HL-60/S4 treated with retinoic acid at 250 ng/mL for 4 days and 3 days (cell line): ENCODE data around the gene TRMT1.

Experiments used
- in situ Hi-C: fragments of 300-500 bp; cut with MboI; formaldehyde crosslinking; loops from 2 replicates; pipeline ENCODE4 v1.7.0; 2022; ENCODE audit warnings: low sequenced_read_pairs

TRMT1 gene

DNA sequence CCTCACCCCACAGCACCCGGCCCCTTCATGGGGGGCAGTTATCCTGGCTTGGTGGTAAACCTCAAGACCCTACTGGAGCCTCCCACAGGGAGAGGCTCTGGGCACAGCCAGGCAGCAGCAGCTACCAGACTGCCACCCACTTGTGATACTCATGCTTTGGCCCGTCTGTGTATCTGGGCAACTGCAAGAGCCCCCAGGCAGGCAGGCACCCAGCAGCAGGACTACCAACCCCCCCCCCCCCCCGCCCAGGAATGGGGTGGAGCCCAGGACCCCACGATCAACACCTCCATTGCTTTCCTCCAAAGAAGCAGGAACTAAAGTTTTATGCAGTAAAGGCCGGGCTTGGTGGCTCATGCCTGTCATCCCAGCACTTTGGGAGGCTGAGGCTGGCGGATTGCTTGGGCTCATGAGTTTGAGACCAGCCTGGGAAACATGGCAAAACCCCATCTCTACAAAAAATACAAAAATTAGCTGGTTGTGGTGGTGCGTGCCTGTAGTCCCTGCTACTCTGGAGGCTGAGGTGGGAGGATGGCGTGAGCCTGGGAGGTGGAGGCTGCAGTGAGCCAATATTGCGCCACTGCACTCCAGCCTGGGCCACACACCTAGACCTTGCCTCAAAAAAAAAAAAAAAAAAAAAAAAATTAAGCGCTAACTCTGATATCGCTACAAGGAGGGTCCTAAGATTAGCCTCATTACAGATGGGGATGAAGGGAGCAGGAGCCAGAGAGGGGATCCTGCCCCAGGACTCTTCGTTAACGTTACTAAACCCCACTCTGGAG lies 12.8 kb downstream of the TRMT1 start:
- in situ Hi-C loops, result no loop called here

DNA sequence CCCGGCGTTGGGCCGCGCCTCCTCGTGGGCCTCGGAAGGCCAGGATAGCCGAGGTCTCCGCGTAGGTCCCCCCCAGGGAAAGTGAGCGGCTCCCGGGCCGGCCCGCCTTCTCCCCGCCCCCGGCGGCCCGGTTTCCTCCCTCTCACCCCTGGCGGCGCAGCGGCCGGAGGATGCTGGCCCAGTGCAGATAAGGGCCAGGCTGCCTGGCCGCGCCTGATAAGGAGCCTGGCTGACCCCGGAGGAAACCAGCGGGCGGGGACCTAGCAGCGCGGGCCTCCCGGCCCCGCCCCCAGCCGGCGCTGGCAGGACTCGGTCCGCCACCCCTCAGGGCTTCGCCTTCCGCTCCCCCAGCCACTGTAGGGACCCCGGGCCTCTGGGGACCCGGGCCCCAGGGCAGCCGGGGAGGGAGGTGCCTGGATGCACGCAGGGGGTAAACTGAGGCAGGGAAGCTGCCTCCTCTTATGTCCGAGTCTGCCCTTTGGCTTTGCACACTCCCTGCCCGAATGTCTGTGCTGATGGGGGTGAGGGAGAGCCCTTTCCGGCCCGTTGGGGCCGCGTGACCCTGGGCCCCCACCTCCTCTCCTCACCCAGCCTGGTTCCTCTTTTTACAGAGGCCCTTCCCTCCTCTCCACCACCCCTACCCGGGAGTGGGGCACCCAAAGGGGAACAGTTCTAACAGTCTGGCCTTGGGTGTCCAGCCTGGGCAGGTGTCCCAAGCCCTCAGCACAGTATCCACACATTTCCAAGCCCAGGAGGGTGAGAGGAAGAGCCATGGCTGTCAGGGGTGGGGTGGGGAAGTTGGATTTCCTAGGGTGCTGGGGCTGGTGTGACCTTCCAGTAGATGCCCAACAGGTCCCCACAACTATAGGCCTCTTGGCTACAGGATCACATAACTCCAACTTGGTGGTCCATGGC lies 13.6 kb downstream of the TRMT1 start, which contains the start of gene LYL1:
LYL1 (minus strand) TSS at position 193 of the 915 bp plus-strand sequence. CDS start 1,687 bp downstream, outside the sequence.
- in situ Hi-C loops, result no loop called here

DNA sequence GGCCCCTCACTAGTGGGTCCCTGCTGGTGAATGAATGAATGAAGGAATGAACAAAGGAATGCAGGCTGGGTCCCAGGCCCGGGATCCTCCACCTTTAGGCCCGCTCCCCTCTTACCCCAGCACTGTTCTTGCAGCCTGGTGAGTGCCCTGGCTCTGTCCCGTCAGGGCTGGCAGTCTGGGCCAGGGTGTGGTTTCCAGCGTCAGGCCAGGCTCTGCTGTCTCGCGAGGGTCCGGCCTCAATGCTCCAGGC lies 14.2 kb downstream of the TRMT1 start:
- in situ Hi-C loops, result no loop called here

DNA sequence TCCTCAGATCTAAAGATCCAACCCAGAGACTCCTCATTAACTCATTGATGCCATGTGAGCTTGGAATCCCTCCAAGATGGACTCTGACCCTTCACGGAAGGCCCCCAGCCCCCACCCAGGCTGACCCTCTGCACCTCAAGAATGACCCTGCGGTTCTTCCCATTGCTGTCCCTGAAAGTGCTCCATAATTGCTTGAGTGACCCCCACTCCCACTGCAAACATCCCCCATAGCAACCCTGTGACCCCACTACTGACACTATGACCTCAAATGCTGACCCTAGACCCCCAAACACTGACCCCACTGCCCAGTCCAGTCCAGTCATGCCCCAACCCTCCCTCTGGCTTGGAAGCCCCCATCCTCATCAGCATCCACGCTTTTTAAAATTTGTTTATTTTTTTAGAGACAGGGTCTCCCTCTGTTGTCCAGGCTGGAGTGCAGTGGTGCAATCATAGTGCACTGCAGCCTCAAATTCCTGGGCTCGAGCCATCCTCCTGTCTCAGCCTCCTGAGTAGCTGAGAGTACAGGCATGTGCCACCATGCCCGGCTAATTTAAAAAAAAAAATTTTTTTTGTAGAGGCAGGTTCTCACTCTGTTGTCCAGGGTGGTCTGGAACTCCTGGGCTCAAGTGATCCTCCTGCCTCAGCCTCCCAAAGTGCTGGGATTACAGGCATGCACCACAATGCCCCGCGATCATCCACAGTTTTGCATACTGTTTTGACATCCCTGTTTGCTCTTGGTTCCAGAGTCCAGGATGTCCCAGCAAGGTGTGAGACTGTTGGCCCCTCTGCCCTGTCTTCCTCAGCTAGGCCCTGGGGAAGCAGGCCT lies 14.7 kb downstream of the TRMT1 start:
- in situ Hi-C loops, result no loop called here

DNA sequence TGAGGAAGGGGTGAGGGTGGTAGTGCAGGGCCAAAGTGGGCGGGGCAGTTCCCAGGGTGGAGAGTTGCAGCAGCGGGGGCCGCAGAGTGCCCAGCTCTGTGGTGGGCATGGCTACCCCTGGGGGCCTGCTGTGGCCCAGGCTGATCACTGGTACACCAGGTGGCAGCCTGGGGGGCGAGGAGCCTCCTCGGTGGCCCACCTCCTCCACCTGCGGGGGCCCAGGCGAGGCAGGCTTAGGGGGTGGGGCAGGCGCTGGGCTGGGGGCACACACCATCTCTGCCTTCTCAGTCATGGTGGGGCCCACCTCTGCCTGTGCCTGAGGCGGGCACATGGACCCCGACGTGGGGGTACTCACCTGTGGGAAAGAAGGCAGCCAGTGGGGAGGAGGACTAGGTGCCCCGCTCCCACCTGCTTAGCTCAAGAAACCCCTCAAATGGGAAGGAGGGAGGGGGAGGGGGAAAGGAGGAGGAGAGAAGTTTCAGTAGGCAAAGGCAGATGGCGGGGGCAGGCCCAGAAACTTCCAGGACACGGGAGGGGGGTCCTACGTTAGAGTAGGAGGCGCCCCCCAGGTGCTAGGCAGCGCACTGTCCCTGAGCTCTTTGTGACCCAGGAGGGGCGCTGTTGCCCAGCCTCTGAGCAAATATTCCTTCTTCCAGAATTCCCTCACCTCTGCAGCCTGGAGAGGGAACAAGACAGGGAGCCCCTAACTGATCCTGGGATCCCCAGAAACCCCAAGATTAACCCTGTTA lies 15.5 kb downstream of the TRMT1 start:
- in situ Hi-C loops, result no loop called here

DNA sequence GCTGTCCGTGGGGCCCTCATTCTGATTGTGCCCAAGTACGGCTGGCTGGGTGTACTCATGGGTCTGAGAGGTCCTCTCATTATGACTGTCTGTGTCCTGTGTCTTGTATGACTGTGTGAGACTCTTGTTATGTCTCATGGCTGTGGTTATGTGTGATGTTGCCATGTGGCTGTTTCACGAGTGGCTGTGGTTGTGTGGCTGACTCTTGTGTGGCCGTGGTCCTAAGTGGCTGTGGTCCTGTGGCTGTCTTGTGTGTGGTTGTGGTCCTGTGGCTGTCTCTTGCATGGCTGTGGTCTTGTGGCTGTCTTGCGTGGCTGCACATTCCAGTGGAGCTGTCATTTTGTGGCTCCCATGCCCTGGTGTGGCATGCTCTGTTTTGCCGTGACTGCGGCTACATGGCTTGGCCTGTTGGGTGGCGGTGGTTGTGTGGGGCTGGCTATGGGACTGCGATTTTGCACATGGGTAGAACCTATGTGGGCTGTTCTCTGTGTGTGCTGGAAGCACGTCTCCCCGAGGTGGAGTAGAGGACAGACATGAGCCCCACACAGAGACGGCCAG lies 16.4 kb downstream of the TRMT1 start:
- in situ Hi-C loops, result no loop called here

DNA sequence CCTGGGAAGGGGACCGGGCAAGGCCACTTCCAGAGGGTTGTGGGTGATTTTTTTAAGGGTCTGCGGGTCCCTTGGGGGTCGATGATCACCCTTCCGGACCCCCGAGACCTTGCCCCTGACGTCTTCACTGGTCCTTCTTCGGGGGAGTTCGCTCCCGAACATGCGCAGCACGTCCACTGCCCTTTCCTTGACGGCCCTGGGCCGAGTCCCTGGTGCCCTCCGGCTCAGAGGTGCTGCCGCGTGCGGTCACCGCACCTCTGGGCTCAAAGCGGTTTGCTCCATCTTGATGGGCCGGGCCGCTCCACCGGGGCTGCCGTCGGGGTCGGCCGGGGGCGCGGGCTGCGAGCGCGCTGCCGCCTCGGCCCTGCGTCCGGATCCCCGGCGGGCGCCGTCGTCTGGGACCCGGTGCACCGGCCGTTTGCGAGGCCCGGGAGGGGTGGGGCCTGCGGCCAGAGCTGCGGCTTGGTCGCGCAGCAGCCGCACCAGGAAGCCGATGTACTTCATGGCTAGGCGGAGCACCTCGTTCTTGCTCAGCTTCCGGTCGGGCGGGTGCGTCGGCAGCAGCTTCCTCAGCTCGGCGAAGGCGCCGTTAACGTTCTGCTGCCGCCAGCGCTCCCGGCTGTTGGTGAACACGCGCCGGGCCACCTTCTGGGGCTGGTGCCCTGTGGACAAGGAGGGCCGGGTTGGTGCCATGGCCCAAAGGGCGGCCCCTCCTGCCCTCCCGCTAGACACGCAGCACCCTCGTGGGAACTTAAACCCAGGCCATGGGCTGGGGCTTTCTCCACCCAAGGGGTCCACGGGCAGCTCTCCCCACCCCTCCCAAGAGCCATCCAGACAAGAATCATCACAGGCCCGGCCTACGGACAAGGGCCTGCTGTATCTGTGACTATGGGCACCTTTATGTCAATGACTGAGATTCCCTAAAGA lies 17.2 kb downstream of the TRMT1 start:
- in situ Hi-C loops, result no loop called here

DNA sequence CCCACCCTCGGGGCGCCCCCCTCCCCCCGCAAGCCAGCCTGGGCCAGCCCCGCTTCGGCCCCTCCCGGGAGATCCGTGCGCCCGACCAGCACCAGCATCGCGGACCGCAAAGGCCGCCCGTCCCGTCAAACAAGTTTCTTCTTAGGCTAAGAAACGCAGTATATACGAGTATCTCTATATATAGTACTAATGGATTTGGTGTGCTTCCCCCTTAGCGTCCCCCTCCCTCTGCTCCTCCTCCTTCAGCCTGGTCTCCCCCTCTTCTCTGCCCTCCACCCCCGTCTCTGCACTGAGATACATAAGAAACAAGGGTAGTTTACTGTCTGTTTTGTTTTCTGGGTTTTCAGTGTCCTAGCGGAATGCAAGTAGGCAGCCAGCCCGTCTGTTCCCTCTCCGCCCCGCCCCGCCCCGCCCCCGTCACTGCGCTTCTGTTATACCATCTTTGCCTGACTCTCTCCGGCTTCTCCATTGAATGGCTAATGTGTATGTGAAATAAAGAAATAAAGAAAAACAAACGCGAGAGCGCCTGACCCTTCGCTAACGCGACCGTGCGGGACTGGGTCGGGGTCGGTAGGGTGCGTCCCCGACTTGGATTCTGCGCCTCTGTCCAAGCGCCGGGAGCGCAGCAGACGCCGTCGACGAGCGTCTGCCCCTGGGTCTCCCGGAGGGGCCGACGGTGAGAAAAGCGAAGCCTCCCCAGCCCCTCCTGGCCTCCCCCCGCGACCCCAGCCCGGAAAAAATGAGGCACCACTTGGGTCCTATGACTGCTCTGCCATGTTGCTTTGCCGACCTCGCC lies 18.1 kb downstream of the TRMT1 start:
- in situ Hi-C loops, result no loop called here

DNA sequence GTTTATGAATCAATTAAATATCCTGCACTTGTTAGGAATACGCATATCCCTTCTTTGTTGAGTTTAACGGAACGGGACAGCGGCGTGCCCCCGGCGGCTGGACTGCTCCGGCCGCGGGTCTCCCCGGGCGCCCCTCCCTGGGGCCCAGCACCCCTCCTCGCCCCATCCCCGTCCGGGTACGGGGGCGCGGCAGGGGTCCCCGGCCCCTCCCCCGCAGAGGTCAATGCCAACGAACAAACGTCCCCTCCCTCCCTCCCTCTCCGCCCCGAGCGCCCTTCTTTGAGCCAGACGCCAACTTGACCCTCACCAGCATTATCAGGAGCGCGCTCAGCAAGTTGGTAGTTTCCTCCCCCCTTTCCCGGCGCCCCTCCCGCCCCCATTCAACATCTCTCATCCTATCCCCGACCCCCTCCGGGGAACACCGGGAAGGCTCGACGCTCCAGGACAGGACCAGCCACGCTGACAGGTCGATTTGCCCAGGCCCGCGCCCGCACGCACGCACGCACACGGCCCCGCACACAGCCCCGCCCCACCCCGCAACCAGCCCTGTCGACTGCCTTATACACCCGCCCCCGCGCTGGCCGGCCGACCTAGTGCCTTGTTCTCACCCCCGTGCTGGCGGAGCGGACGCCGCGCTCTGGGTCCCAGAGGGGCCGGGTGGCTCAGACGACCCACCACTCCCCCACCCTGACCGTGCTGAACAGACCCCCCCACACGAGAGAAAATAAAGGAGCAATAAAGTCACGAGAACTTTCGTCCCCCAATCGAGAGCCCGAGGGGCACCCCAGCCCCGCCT lies 18.9 kb downstream of the TRMT1 start:
- in situ Hi-C loops, result no loop called here

DNA sequence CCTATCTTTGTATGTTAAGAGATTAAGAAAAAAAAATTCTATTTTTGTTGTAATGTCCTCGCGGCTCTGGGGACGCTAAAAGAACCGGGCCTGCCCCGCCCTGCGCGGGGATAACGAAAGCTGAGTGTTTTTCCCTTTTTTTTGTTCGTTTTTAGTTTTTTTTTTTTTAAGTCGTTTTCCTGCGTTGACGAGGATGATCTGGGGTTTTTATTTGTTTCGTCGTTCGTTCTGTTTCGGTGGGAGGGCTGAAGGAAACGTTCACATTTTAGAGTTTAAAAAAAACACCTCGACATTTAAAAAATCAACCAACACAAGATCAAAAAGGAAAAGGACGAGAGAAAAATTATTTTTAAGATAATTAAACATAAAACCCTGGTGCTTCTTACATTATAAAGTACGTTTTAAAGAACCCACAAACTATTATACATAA lies 19.5 kb downstream of the TRMT1 start:
- in situ Hi-C loops, result no loop called here

DNA sequence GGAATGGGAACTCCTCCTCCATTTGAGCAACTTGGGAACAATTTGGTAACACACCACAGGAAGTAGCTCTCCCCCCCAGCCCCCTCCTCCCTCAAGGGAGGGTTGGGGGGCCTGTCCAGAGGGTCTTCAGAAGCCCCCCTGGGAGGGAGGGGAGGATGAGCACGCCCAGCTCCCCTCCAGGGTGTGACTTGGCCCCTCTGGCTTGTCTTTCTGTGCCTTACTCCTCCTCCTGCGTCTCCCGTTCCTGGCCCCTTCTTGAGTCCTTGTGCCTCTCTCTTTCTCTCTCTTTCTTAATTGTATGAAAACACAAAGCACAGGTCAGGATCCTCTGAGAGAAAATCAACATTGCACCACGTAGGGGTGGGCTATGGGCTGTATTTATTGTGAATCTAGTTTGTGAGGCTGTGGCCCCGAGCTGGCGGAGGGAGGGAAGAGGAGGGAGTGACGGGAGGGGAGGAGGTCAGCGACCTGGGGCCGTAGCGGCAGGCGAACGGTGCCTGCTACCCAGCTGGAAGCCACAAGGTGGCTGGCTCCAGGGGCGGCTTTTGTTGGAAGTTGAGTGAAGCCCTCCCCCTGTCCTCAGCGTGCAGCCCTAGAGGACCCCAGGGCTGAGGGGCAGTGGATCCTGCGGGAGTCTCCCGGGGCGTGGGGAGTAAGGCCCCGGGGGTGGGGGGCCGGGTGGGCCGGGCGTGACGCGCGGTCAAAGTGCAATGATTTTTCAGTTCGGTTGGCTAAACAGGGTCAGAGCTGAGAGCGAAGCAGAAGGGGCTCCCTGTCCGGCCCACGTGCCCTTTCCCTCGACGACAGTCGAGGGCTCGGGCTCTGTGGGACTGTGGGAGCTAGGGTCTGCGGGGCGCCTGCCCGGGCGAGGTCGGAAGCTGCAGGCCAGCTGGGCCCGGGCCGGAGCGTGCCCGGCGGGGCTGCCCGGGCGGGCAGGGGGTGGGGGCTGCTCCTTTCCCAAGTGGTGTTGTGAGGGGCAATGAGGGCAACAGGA lies 20.3 kb downstream of the TRMT1 start:
- in situ Hi-C loops, result no loop called here

DNA sequence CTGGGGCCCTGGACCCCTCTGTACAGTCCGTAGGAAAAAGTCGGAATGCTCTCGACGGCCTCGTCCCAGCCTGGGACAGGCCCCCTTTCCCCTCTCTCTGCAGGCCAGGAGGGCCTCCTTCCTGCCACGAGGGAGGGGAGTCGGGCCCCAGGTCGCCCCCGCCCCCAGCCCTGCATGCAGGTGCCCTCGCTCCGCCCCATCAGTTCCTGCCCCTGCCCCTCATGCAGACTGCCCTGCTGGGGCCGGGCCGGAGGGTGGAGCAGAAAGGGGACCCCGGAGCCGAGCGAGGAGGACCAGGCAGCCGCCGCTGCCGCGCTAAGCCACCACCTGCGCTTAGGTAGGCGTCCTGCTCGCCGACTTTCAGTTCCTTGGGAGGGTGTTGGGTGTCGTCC lies 21.2 kb downstream of the TRMT1 start:
- in situ Hi-C loops, result no loop called here

DNA sequence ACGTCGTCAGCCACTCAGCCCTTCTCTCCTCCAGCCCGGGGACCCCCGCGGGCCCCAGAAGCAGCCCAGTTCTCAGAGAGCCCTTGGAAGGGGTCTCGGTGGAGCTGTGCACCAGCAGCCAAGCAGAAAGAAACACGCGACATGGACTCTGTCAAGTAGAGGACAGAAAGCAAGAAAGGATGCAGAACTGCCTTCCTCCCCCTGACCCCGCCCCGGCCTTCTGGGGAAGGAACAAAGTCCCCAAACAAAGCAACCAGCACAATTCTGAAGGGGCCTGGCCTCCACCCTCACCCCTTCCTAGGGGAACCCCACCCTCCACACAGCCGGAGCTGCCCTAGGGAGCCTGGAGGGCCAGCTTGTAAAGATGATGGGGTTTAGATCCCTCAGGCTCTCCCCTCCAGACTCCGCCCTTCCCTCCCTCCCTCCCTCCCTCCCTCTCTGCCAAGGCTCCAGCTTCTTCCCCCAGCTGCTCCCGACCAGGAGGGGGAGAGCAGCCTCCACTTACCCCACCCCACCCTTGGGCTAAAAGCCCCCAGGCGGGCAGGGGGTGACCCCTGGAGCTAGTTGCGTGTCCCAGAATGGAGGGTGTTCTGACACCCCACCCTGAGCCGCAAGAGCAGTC lies 21.7 kb downstream of the TRMT1 start:
- in situ Hi-C loops, result loop anchor here (5.0 kb wide), 1 partner anchor 123 kb away; no protein-coding TSS in a partner anchor

DNA sequence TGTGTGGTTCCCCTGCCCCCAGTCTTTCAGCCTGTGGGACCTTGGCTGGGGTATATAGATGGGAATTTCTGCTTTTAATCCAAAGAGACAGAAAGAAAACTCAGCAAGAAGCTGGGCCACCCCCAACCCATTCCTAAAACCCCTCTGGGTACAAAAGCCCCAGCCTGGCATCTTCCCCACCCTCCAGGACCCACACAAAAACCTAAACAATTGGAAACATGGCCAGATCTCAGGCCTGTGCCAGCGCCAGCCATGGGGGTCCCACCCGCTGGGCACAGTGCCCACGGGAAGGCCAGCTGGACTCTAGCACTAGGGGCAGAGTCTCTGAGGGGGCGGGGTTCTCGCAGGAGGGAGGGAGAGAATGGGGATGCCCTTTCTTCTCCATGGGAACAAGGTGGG lies 22.4 kb downstream of the TRMT1 start:
- in situ Hi-C loops, result loop anchor here (5.0 kb wide), 1 partner anchor 122 kb away; no protein-coding TSS in a partner anchor

DNA sequence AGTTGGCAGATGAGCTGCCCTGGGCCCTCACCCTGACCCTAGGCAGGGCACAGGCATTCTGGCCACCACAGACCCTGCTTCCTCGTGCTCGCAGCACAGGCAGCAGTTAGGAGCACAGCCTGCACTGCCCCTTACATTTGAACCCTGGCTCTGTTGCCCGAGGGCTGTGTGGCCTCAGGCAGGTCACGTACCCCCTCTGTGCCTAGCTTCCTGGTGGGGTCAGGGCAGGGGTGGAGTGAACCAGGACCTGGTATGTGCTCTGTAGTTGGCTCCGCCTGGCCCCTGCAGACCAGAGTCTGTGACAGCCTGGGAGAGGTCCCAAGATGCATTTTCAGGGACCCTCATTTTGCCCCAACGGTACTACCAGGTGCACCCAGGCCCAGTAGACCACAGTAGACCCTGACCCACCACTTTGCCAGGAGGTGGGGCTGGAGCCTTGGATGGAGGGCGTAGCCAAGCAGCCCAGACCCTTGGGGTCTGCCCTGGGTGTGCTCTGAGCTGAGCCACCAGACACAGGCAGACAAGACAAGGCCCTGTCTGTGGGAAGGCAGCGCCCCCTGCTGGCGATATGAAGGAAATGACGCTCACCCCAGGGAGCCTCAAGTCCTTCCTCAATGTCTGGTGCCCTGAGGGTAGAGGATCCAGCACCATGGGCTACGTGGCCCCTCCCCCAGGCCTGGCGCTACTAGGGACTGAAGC lies 23.0 kb downstream of the TRMT1 start:
- in situ Hi-C loops, result loop anchor here (5.0 kb wide), 1 partner anchor 121 kb away; no protein-coding TSS in a partner anchor
